ENCODE measurements around the gene NDST1.

NDST1 gene

DNA sequence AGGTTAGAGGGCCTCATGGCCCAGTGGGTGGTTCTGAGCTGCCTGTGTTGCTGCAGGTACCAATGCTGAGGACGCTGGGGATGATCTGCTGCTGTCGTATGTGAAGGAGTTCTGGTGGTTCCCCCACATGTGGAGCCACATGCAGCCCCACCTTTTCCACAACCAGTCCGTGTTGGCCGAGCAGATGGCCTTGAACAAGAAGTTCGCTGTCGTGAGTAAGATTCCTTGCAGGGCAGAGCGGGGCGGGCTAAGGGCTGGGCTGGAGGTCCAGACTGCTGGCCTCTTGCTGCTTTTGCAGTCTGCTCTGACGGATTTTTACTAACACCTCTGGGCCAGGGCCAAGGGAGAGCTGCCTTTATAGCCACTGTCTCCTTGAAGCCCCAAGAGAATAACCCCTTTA lies 26.9 kb downstream of the NDST1 start:
- no peaks in the 10 kb centered on the region for H3K27me3 ChIP-seq (replicated peaks)
- H3K4me3 ChIP-seq (ENCODE audit: low read depth, low read length) = no peak overlapping the region
- in situ Hi-C loops (cut with HindIII; ENCODE audit: low pct_ligation_motif_present, low sequenced_read_pairs) = no loop called here
- no peak for DNase-seq
- TF ChIP-seq, protein P1, sequence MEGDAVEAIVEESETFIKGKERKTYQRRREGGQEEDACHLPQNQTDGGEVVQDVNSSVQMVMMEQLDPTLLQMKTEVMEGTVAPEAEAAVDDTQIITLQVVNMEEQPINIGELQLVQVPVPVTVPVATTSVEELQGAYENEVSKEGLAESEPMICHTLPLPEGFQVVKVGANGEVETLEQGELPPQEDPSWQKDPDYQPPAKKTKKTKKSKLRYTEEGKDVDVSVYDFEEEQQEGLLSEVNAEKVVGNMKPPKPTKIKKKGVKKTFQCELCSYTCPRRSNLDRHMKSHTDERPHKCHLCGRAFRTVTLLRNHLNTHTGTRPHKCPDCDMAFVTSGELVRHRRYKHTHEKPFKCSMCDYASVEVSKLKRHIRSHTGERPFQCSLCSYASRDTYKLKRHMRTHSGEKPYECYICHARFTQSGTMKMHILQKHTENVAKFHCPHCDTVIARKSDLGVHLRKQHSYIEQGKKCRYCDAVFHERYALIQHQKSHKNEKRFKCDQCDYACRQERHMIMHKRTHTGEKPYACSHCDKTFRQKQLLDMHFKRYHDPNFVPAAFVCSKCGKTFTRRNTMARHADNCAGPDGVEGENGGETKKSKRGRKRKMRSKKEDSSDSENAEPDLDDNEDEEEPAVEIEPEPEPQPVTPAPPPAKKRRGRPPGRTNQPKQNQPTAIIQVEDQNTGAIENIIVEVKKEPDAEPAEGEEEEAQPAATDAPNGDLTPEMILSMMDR (IDR thresholded peaks at IDR 0.05; ENCODE audit: low read depth, low read length, missing control alignments) = no peak
- H3K36me3 ChIP-seq (replicated peaks) = peaks cover 57% of the 10 kb centered on the region
- no peak overlapping the region for H3K27ac ChIP-seq

DNA sequence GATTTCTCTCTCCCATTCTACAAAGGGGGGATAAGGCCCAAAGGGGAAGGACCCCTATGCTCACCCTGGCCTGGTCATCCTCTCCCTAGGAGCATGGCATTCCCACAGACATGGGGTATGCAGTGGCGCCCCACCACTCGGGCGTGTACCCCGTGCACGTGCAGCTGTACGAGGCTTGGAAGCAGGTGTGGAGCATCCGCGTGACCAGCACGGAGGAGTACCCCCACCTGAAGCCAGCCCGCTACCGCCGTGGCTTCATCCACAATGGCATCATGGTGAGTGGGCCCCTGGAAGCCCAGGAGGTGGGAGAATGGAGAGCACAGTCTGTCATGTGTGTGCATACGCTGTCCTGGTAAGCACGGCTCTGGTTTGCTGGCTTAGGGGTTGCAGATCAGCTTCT lies 27.7 kb downstream of the NDST1 start:
- in situ Hi-C loops (cut with HindIII; ENCODE audit: low pct_ligation_motif_present, low sequenced_read_pairs) = no loop called here
- DNase-seq = no peak
- TF ChIP-seq, protein P1 (IDR thresholded peaks at IDR 0.05; ENCODE audit: low read depth, low read length, missing control alignments) = no peak
- Histone ChIP-seq H3K4me3 (ENCODE audit: low read depth, low read length) (no peak overlapping the region), H3K36me3 (replicated peaks) (peaks cover 65% of the 10 kb centered on the region), H3K27ac (no peak overlapping the region), H3K27me3 (replicated peaks) (no peaks in the 10 kb centered on the region)

DNA sequence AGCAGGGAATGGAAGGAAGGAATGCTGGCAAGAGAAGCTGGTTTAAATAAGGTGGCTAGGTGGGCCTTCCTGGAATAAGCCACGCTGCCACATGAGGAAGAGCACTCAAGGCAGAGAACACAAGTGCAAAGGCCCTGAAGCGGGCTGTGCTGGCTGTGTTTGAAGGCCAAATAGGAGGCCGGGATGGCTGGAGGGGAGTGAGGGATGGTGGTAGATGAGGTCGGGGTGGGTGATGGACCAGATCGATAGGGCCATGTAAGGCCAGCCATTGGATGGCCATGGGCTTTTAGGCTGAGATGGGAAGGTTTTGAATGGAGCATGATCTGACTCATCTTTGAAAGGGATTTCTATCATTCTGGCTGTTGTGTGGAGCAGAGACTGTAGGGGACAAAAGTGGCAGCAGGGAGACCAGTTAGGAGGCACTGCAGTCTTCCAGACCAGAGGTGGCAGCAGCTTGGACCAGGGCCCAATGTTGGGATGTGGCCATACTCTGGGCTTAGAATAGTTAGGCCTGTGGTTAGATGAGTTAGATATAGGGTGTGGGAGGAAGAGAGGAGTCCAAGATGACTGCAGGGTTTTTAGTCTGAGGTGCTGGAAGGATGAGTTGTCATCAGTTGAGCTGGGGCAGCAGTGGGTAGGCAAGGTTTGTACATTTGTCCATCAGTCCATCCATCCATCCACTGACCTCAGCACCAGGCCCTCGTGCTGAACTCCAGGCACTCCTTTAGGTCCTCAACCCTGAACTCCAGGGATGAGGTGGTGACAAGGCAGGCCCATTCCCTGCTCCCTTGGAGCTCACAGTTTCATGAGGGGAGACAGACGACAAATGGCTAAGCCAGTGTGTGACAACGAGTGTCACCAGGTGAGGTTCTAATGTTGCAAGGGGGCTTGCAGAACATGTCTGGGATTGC lies 30.3 kb downstream of the NDST1 start:
- in situ Hi-C loops (cut with HindIII; ENCODE audit: low pct_ligation_motif_present, low sequenced_read_pairs) = no loop called here
- TF ChIP-seq, protein P1 (IDR thresholded peaks at IDR 0.05; ENCODE audit: low read depth, low read length, missing control alignments) = peak; percentile 8
- H3K4me3 ChIP-seq (ENCODE audit: low read depth, low read length) = no peak overlapping the region
- H3K27ac ChIP-seq = no peak overlapping the region
- peaks cover 72% of the 10 kb centered on the region for H3K36me3 ChIP-seq (replicated peaks)
- peak; percentile 44 for DNase-seq
- no peaks in the 10 kb centered on the region for H3K27me3 ChIP-seq (replicated peaks)

DNA sequence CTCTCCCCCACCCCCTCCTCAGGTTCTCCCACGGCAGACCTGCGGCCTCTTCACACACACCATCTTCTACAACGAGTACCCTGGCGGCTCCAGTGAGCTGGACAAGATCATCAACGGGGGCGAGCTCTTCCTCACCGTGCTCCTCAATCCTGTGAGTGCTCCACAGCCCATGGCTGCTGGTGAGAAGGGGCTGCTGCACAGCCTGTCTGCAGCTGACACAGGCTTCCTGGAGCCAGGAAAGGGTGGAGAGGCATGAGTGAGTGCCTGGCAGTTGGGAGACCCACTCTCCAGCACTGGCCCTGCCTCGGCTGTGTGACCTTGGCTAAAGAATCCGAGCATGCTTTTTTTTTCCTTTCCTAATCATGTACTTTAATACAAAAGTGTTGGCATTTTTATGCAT lies 31.3 kb downstream of the NDST1 start:
- Histone ChIP-seq H3K36me3 (replicated peaks) (peaks cover 71% of the 10 kb centered on the region), H3K4me3 (ENCODE audit: low read depth, low read length) (no peak overlapping the region), H3K27me3 (replicated peaks) (no peaks in the 10 kb centered on the region), H3K27ac (no peak overlapping the region)
- in situ Hi-C loops (cut with HindIII; ENCODE audit: low pct_ligation_motif_present, low sequenced_read_pairs) = no loop called here
- TF ChIP-seq, protein P1 (IDR thresholded peaks at IDR 0.05; ENCODE audit: low read depth, low read length, missing control alignments) = no peak
- no peak for DNase-seq

DNA sequence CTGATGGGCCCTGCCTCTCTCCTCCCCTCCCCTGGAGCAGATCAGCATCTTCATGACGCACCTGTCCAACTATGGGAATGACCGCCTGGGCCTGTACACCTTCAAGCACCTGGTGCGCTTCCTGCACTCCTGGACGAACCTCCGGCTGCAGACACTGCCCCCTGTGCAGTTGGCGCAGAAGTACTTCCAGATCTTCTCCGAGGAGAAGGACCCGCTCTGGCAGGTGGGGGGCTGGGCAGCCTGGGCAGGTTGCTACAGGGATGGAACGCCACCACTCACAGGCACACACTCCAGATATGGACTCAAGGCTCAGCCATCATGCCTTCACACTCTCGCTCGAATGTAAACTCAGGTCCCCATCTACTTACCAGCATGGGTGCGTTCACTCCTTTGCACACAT lies 32.1 kb downstream of the NDST1 start:
- Histone ChIP-seq H3K27me3 (replicated peaks) (no peaks in the 10 kb centered on the region), H3K27ac (no peak overlapping the region), H3K4me3 (ENCODE audit: low read depth, low read length) (no peak overlapping the region), H3K36me3 (replicated peaks) (peaks cover 68% of the 10 kb centered on the region)
- in situ Hi-C loops (cut with HindIII; ENCODE audit: low pct_ligation_motif_present, low sequenced_read_pairs) = no loop called here
- DNase-seq = no peak
- TF ChIP-seq, protein P1 (IDR thresholded peaks at IDR 0.05; ENCODE audit: low read depth, low read length, missing control alignments) = no peak

Measured in brain microvascular endothelial cell (primary cell).